HG02678 (cell line): ENCODE measurements around the gene FUS.
A peak's percentile ranks its signal among the peaks of the same experiment; 100 is the strongest.
"Not testable (repeated sequence)": the region's sequence is repeated elsewhere in the genome, so short reads cannot be mapped to it uniquely, and the experiment has no call there.

Experiments
- ATAC-seq: cut with Tn5 transposase; IDR thresholded peaks from one replicate; pipeline ENCODE4 v1.9.1; 2021; ENCODE audit warnings: mild to moderate bottlenecking, moderate library complexity; ENCODE audit not compliant: unreplicated experiment

Gene FUS

DNA sequence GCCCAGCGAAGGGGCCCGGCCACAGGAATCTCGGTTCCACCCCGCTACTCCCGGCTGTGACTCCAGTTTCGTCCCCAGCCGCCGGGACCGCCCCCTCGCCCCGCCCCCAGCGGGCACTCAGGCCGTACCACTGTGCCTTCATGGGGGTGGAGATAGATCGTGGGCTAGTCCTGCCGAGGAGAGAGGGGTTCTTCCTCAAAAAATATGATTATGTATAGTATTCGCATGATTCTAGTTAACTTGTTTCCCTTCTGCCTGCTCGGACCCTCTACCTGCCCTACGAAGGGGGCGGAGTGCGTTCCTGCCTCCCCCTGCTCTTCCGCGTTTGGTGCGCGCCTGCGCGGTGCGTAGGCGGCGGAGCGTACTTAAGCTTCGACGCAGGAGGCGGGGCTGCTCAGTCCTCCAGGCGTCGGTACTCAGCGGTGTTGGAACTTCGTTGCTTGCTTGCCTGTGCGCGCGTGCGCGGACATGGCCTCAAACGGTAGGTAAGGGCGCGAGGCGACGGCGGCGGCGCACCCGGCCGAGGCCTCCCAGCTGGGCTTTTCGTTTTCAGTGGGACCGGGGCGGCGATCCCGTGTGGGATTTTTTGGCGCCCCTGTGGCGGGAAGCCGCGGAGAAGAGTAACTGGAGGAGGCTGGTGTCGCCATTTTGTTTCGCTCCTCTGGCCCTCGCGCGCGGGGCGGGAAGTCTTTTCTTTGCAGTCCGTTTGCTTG lies at the start of gene FUS:
Gene FUS (plus strand): TSS at position 393 of the 713 bp plus-strand sequence. CDS start 76 bp downstream, at position 469.
- ATAC-seq: peak; percentile 57

DNA sequence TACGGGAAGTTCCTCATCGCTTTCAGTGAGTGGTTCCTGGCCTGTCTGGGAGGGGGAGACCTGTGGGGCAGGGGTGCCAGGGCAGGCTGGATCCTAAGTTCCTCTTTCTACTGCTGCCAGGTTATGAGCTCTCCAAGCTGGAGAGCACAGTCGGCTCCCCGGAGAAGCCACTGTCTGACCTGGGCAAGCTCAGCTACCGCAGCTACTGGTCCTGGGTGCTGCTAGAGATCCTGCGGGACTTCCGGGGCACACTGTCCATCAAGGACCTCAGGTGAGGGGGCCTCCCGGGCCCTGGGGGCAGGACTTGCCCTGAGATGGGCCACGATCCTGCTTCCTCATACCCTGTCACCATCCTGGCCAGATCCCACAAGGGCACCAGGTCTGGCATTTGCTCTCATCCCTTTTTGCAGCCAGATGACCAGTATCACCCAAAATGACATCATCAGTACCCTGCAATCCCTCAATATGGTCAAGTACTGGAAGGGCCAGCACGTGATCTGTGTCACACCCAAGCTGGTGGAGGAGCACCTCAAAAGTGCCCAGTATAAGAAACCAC lies 49.5 kb upstream of the FUS start:
- ATAC-seq: no peak

DNA sequence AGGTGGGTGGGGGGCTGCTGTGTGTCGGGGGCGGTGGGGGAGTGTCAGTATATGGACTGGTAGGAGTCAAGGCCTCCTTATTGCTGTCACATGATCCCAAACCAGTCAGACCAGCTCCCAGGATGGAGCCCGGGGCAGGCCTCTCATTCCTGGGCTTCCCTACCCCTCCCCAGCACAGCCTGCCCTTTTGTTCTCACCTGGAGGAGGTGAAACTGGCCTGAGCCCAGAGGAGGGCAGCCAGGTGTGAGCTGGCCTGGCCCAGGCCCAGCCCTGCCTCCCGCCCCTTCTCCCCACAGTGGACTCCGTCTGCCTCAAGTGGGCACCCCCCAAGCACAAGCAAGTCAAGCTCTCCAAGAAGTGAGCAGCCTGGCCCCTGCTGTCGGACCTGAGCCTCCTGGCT lies 49.0 kb upstream of the FUS start:
- ATAC-seq: no peak

DNA sequence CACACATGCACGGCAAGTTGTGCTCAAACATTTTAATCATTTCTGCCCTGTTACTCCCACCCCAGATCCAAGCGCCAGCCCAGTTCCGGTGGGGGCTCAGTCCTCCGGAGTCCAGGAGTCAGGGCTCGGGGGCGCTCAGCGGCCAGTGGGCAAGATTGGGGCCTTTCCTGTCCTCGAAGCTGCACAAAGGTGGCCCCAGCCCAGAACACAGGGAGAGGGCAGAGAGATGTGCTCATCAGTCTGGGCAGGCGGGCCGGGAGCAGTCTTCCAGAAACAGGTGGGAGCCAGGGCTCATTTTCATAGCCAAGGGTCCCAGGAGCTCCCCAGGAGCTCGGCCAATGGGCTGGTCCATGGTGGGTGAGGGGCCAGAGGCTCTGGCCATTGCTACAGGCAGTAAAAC lies 48.5 kb upstream of the FUS start:
- ATAC-seq: no peak

DNA sequence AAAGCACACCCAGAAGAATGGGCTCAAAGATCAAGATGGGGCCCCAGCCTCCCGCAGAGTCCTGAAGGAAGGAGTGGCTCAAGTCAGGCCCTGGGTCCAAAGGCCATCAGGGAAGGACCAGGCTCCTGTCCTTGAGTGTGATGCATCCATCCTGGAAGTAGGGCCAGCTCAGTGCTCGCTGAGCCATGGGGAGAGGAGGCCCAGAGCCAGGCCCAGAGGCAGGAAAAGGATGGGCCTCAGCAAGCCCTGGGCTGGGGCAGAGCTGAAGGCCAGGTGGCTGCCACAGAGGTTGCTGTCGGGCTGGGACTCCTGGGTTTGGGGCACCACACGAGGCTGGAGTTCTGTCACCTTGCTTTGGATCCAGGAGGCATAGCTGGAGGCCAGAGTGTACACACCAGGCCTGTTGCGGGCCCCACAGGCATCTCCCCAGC lies 48.1 kb upstream of the FUS start:
- no peak for ATAC-seq

DNA sequence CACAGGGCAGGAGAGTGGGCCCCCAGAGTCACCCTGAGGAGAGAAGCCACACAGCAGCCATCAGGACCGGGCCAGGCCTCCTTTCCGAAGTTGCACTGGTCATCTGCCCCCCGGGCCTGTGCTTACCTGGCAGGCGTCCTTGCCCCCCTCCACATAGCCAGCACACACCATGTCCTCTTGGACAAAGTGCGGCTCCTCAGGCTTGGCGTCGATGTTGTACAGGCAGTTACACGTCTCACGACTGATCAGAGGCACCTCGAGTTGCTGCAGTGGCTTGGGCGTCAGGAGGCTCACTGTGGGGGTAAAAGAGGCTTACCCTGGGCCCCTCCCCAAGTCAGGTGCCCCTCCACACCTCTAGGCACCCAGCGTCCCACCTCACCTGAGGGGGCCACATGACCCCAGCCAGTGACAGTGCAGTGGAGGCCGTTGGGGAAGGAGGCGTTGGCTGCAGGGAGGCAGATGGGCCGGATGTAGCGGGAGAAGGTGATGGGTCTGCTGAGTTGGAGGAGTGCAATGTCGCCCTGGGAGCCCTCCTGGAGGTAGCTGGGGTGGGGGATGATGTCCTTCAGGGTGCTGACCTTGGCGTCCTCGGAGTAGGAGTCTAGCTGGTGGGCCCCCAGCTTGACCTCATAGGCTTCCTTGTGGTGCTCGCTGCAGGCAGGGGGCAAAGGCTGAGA lies 47.5 kb upstream of the FUS start:
- no peak for ATAC-seq

DNA sequence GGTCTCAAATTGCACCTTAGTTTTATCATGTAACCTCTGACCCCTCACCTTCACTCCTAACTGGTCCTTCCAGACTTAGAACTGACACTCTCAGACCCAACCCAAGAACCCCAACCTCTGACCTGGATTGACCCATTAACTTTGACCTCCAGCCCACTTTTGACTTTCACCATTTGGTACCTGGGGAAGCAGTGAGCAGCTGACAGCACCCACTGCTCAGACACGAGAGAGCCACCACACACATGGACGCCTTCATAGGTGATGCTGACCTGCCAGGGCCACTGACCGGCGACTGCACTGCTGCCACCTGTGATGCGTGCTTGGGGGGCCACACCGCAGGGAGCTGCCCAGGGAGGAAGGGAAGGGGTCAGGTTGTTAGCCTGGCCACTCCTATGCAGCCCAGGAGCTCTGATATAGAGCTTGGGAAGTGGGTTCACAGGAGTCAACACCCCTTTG lies 46.9 kb upstream of the FUS start:
- ATAC-seq: no peak

DNA sequence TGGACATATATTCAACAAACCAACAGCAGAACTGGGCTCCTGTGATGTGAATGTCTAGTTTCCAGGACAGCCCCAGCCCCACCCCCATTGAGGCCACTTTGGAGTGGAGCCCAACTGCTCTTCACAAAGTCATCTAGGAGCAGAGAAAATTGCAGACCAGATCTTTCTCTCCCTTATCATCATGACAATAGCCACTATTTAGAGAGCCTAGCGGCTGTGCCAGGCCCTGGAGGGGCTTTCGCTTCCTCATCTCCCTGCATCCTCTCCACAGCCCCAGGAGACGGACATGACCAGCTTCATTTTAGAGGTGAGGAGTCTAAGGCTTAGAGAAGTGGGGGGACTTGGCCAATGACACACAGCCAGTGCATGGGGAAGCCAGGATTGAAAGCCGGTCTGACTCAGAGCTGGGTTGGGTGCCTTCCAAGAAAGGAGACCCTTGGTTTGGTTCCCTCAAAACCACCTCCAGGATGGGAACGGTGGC lies 45.8 kb upstream of the FUS start:
- no peak for ATAC-seq

DNA sequence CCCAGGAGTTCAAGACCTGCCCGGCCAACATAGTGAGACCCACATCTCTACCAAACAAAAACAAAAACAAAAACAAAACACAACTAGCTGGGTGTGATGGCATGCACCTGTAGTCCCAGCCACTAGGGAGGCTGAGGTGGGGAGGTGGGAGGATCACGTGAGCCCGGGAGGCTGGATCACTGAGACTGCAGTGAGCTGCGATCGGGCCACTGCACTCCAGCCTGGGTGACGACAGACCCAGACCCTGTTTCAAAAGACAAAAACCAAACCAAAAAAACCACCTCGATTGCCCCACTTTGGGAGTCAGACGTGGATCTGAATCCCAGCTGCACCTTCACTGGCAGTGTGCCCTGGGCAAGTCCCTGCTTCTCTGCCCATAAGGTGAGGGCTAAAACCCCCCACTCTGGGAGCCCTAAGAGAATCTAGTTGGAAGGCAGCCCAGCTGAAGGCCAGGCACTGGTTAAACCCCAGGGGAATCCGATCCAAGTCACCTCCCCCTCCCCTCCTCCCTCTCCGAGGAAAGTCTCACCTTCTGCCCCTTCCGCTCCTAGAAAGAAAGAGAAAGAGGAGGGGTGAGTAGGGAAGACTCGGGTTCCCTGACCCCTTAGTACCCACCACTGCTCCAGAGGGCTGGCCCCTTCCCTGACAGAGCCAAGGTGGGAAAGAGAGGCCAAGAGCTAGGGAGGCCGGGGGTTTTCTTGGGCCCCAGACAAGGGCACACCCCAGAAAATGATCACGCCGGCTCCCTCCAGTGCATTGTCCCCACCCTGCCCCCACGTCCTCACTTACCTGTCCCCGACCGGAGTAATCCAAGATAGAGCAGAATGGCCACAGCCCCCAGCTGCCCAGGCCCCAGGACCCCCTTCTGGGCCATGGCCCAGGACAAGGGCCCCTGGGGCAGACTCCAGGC lies 45.1 kb upstream of the FUS start:
- ATAC-seq: no peak

DNA sequence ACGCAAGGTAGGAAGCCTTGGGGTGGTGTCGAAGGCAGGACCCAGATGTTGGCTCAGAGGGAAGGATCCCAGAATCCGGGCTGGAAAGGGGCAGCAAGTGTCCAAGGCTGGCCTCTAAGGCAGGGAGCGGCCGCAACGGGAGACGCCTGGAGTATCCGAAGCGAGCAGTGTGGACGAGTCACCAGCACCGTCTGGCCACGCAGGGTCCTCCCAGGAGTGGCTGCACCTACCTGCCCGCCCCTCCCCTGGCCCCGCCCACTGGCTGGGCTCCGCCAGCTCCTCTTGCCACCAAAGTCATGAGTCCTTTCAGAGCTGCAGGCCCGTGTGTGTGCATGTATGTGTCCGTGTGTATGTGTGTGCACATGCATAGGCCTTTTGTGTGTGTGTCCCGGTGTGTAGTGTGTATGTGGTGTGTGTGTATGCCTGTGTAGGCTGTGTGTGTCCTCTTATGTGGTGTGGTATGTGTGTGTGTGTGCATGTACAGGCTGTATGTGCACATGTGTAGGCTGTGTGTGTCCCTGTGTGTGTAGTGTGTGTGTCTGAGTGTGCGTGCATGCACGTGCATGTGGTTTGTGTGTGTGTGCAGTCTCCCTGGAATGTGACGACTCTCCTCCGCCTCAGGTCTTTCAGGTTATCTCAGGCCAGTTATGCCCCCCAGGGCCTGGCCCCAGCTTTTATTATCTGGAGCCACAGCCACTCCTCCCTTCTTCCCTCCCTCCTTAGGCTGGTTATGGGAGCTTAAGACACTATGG lies 44.2 kb upstream of the FUS start, which contains the start of gene PRSS8:
Gene PRSS8 (minus strand): TSS at position 193 of the 752 bp plus-strand sequence. CDS start 229 bp downstream, outside the sequence.
- ATAC-seq: no peak

DNA sequence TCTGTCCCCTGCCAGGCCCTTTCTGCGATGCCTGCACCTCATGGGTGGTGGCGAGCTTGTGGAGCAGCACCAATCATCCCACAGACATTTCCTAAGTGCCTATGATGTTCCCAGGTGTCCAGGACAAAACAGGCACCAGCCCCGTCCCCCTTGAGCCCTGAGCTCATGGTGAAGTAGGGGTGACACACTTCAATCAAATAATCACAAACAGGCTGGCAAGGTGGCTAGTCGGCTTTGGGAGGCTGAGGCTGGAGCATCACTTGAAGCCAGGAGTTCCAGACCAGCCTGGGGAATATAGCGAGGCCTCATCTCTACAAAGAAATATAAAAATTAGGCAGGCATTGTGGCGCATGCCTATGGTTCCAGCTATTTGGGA lies 43.7 kb upstream of the FUS start:
- ATAC-seq: no peak

DNA sequence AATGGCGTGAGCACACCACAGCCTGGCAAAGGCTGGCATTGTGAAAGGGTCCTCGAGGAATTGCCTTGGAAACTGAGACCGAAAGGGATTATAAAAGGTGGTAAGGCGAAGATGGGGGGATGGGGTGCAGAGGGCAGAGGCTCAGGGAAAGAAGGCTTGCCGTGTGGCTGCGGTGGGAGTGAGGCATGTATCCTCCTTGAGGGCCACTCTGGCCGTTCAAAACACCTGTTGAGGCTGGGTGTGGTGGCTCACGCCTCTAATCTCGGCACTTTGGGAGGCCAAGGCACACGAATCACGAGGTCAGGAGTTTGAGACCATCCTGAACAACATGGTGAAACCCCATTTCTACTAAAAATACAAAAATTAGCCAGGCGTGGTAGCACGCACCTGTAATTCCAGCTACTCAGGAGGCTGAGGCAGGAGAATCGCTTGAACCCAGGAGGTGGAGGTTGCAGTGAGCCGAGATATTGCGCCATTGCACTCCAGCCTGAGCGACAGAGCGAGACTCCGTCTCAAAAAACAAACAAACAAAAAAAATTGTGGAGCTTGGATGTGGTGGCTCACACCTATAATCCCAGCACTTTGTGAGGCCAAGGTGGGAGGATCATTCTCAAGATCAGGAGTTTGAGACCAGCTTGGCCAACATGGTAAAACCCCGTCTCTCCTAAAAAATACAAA lies 43.0 kb upstream of the FUS start:
- not testable (repeated sequence) for ATAC-seq

DNA sequence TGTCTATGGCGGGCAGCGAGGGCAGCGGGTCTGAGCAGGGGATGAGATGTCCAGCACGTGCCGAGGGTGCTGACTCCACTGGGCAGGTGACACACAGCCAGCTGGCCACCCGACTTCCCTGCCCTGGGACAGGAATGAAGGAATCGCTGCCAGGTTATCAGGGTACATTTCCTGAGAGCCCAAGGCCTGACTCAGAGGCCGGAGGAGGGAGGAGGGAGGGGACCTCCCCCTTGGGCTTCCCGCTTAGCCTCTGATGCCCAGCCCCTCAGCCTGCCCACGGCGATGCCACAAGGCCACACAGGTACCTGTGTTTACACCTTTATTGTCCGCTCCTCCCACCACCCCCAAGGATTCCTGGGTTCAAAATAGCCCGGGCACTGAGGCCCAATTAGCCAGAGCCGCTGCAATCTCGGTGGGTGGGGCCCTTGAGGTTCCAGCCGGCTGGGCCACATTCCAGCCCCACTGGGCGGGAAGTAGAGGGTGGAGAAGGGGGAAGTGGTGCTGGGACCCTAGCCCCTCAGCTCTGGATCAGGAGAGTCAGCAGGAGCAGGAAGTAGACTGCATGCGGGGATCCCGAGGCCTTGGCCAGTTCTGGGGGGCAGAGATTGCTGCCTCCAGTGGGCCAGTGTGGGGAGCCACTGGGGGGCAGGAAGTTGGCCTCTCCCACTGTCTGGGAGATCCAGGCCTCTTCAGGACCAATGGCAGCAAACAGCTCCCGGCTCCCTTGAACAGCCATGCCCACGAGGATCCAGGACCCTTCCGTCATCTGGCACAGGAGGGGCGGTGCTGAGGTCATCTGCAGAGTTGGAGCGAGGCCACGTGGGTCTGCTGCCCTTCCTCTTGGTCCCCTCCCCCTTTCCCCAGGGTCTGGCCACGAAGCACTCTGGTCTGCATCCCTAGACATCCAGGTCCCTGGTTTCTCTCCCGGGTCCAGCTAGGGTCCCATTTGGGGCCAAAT lies 41.0 kb upstream of the FUS start:
- no peak for ATAC-seq

DNA sequence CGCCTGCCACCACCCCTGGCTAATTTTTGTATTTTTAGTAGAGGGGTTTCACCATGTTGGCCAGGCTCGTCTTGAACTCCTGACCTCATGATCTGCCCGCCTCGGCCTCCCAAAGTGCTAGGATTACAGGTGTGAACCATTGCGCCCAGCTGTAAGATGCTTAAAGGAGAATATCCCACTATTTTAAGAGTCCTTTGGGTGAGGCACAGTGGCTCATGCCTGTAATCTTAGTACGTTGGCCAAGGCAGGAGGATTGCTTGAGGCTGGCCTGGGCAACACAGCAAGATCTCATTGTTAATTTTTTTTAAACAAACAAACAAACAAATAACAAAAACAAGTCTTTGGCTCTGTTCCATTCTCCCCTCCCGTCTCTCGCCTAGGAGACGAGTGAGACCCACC lies 38.9 kb upstream of the FUS start:
- not testable (repeated sequence) for ATAC-seq

DNA sequence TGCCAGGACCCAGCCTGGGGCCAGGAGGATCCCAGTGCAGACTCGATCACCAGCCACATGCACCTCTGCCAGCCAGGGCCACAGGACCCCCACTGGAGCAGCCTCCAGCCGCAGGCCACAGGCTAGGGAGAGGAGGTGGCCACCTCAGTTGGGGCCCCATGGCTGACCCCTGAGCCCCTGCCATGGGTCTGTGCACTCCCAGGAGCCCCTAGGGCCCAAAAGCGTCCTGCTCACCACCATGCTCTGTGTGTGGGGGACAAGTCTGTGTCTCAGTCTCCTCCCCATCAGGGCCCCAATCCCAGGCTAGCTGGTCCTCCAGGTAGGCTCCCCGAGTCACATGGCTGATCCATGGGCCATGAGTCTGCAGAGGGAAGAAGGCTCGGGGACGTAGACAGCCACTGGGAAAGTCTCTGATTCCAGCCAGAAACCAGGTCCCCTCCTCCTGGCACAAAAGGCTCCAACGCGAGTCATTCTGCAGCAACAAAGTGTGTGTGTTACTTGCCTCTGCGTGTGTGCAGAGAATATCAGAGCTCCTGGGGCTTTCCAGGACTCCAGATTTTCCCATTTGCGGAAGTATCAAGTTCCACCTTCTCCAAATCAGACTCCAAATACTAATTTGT lies 38.3 kb upstream of the FUS start:
- ATAC-seq: no peak

DNA sequence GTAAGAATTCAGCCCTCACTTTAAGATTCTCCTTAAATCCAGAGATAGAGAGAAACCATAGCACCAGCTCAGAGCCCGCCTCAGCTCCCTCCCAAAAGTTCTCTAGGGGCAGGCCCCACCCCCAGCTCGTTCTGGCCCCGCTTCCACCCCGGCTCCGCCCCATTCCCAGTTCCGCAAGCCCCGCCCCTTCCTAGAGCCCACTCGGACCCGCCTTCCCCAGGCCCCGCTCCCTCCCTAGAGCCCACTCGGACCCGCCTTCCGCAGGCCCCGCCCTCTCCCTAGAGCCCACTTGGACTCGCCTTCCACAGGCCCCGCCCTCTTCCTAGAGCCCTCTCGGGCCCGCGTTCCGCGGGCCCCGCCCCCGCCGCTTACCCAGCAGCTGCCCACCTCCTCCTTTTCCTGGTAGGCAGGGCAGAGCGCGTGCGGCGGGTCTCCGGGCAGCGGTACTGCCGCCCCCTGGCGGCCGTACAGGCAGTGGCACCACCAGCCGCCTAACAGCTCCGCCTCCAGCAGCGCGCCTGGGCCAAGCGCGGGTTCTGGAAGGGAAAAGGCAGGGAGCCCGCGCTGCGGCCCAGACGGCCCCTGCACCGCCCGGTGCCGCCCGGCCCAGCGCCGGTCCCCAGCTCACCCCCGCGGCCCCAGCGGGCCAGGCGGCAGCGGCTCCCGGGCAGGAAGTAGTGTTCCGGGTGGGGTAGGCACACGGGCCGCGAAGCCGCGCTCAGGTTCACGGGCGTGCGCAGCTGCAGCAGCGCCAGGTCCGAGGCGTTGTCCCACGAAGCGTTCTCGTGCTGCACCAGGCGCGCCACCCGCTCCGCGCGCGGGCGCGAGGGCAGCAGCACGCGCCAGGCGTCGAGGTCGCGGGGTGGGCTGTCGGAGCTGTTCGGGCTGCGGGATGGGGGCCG lies 37.6 kb upstream of the FUS start:
- peak; percentile 86 for ATAC-seq
